GM12878 (cell line): ENCODE results near the gene CTNNB1. TPM values are rescaled to one million over a fixed set of nuclear protein-coding genes. Genes with fewer than 3 reads are reported as not detected.

Experiments
- ATAC-seq: fragments of 200-7000 bp; cut with Tn5 transposase; 3 replicates; pipeline ENCODE4 v1.9.1; 2020; ENCODE audit warnings: mild to moderate bottlenecking, moderate library complexity
- BruUV-seq: library from RNA; stranded (reverse); fragments of 400-500 nt; replicated peaks from 2 replicates; lab custom pipeline; 2021; lab: Mats Ljungman, UMichigan
- CTCF ChIA-PET: fragments of 300-600 bp; sonication (Branson Sonifier 250); formaldehyde crosslinking; extraction: SDS; loops from one replicate; lab custom pipeline; 2021; ENCODE audit warnings: inconsistent platforms; lab: Yijun Ruan, JAX
- POLR2A ChIA-PET: fragments of 350-600 bp; formaldehyde crosslinking; extraction: SDS; loops from one replicate; lab custom pipeline; 2021; ENCODE audit warnings: inconsistent platforms; lab: Charles Lee
- RAD21 ChIA-PET: fragments of 300-600 bp; sonication (Branson Sonifier 250); formaldehyde crosslinking; loops from one replicate; lab custom pipeline; 2023; ENCODE audit warnings: antibody characterized with exemption; ENCODE audit not compliant: unreplicated experiment; lab: Charles Lee
- SMC1A ChIA-PET: fragments of 300-600 bp; sonication (Branson Sonifier 250); formaldehyde crosslinking; loops from one replicate; lab custom pipeline; 2023; ENCODE audit not compliant: unreplicated experiment, uncharacterized antibody; lab: Charles Lee
- DNase-seq: peaks from one replicate; pipeline ENCODE4 v3.0.0-alpha.2; 2011; ENCODE audit warnings: low read depth, low spot score
- FAIRE-seq: peaks from 3 replicates; lab custom pipeline; 2011; peaks lifted over from hg19 to GRCh38; lab: Jason Lieb, UNC
- H2AFZ ChIP-seq: 2 replicates; pipeline ENCODE4 v1.6.0; 2011; ENCODE audit warnings: low read depth, low read length, control low read depth; ENCODE audit not compliant: control insufficient read depth
- H3K27ac ChIP-seq: 2 replicates; pipeline ENCODE4 v1.5.1; 2011; ENCODE audit warnings: control low read depth; ENCODE audit not compliant: control insufficient read depth, insufficient read depth
- H3K27me3 ChIP-seq, 2 experiments: replicated peaks in 1 of 2; 2 replicates each; pipeline versions ENCODE4 v1.6.0 to v1.6.1; 2011; ENCODE audit warnings: low read length in 1 of 2; ENCODE audit not compliant: control insufficient read depth in 2 of 2, insufficient read depth in 2 of 2
- H3K36me3 ChIP-seq, 2 experiments: 2 replicates each; pipeline ENCODE4 v1.5.1; 2011; ENCODE audit warnings: low read length in 1 of 2; ENCODE audit not compliant: control insufficient read depth in 2 of 2, insufficient read depth in 2 of 2
- H3K4me1 ChIP-seq: 2 replicates; pipeline ENCODE4 v1.6.1; 2011; ENCODE audit warnings: mild to moderate bottlenecking, low read length, moderate library complexity, mixed read lengths; ENCODE audit not compliant: control insufficient read depth, insufficient read depth
- H3K4me2 ChIP-seq: 2 replicates; pipeline ENCODE4 v1.6.0; 2011; ENCODE audit warnings: control low read depth; ENCODE audit not compliant: control insufficient read depth, insufficient read depth
- H3K4me3 ChIP-seq: fragments of 200-600 bp; sonication (generic); 2 replicates; pipeline ENCODE4 v1.5.1; 2016
- H3K79me2 ChIP-seq: 2 replicates; pipeline ENCODE4 v1.6.0; 2011; ENCODE audit warnings: low read length; ENCODE audit not compliant: control insufficient read depth, insufficient read depth
- H3K9ac ChIP-seq: 2 replicates; pipeline ENCODE4 v1.8.0; 2011; ENCODE audit warnings: low read length, control low read depth, mixed read lengths; ENCODE audit not compliant: control insufficient read depth, insufficient read depth
- H3K9me3 ChIP-seq: replicated peaks from 3 replicates; pipeline ENCODE4 v1.5.1; 2011; ENCODE audit warnings: mild to moderate bottlenecking, low read length; ENCODE audit not compliant: control insufficient read depth, insufficient read depth
- H4K20me1 ChIP-seq: 2 replicates; pipeline ENCODE4 v1.6.0; 2011; ENCODE audit not compliant: control insufficient read depth, insufficient read depth
- BMI1 ChIP-seq: fragments of 450-650 bp; IDR thresholded peaks from 2 replicates; pipeline ENCODE4 v1.6.1; 2016; ENCODE audit warnings: mild to moderate bottlenecking, moderate library complexity, borderline replicate concordance
- MXI1 ChIP-seq: fragments of 150-350 bp; IDR thresholded peaks from 2 replicates; pipeline ENCODE4 v1.6.1; 2011; ENCODE audit warnings: low read depth, mild to moderate bottlenecking, inconsistent platforms, low read length, improper control_type of control experiment
- NFIC ChIP-seq: IDR thresholded peaks from 2 replicates; pipeline ENCODE4 v1.6.1; 2012; ENCODE audit warnings: low read depth, mild to moderate bottlenecking, inconsistent platforms, low read length, moderate library complexity
- NR2C2 ChIP-seq: IDR thresholded peaks from 2 replicates; pipeline ENCODE4 v1.6.1; 2011; ENCODE audit warnings: borderline replicate concordance, low read depth; ENCODE audit not compliant: control insufficient read depth, insufficient read length
- NR2F1 ChIP-seq: fragments of 450-650 bp; conservative IDR thresholded peaks from 2 replicates; pipeline ENCODE4 v1.6.1; 2017; ENCODE audit warnings: mild to moderate bottlenecking
- NRF1 ChIP-seq: conservative IDR thresholded peaks from 2 replicates; pipeline ENCODE4 v1.6.1; 2011; ENCODE audit warnings: mild to moderate bottlenecking, low read depth, low read length, improper control_type of control experiment
- PAX8 ChIP-seq: fragments of 450-650 bp; IDR thresholded peaks from 2 replicates; pipeline ENCODE4 v1.6.1; 2017; ENCODE audit warnings: mild to moderate bottlenecking, moderate library complexity
- RAD51 ChIP-seq: fragments of 450-650 bp; IDR thresholded peaks from 2 replicates; pipeline ENCODE4 v1.6.1; 2016; ENCODE audit warnings: moderate library complexity, mild to moderate bottlenecking, inconsistent platforms
- WGBS: methylation state at CpG from one replicate; pipeline ENCODE4 v1.1.6; 2016; ENCODE audit warnings: low lambda C conversion rate; ENCODE audit not compliant: insufficient replicate concordance, insufficient coverage; ENCODE audit errors: missing lambda C conversion rate; 5-methylcytosine and 5-hydroxymethylcytosine counted together
- in situ Hi-C: fragments of 300-500 bp; cut with MboI; formaldehyde crosslinking; loops from 9 replicates; pipeline ENCODE4 v1.14.3; 2018; ENCODE audit warnings: mixed read lengths
- intact Hi-C: fragments of 100-400 bp; cut with micrococcal nuclease; formaldehyde crosslinking; loops from one replicate; pipeline ENCODE4 v1.14.2; 2022; ENCODE audit not compliant: unreplicated experiment
- polyA plus RNA-seq, 11 experiments: library from polyadenylated mRNA; depleted of rRNA in 4 of 11; unstranded in 6 of 11; stranded (reverse) in 5 of 11; fragments of >200 nt; fragmentation: Nextera tagmentation in 4 of 11; fragmentation: Illumina TruSeq in 1 of 11; extraction: Ambion mirVana in 4 of 11; extraction: Trizol in 1 of 11; gene quantifications; 1 replicate in 1 of 11; 2 replicates in 10 of 11; pipeline versions ENCODE4 v1.2.1 to v1.2.3, GENCODE V29; 2011 to 2016; ENCODE audit warnings: inconsistent platforms in 2 of 11, missing spikeins in 2 of 11, low read depth in 1 of 11
- total RNA-seq, 4 experiments: library from RNA; depleted of rRNA in 3 of 4; stranded (reverse); fragments of >200 nt in 3 of 4; fragmentation: Illumina TruSeq in 1 of 4; extraction: Trizol in 1 of 4; gene quantifications; 2 replicates each; pipeline versions ENCODE4 v1.2.1 to v1.2.3, GENCODE V29; 2013 to 2021
- TF ChIP-seq, protein P1 (sequence below): fragments of 450-650 bp; formaldehyde crosslinking; IDR thresholded peaks from 2 replicates; pipeline ENCODE4 v1.5.0; 2022; ENCODE audit warnings: mild to moderate bottlenecking, missing genetic modification characterization
- TF ChIP-seq, protein P2 (sequence below): IDR thresholded peaks from 2 replicates; pipeline ENCODE4 v1.6.1; 2011; ENCODE audit warnings: mild to moderate bottlenecking, low read depth, low read length, moderate library complexity; ENCODE audit not compliant: insufficient replicate concordance

The CTNNB1 gene
- total and polyA plus RNA-seq, 10 of the 15 experiments (the other 5 are each of a cell fraction or from before 2014, with no cell fraction given) = 30.4 to 217 (median 138) TPM

DNA sequence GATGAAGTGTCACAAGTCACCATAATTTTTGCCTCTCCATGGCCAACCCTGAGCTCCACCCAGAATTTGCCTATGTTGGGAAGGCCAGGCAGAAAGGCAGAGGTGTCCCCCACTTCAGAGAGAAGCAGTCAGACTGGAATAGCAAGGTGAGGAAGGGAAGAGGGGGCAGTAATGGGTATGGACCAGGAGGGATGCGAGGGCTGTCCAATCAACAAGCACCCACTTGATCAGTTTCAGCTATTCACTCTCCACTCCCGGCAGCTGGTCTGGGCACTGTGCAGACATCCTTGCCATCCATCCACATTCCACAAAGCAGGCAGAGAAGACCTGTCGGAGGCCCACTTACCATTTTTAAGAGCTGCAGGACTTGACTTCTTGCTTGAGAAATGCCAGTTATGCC is 43.5 kb upstream of the CTNNB1 start:
- BruUV-seq = no TSS peak
- SMC1A ChIA-PET = no interaction called here
- POLR2A ChIA-PET = no interaction called here

More for the DNA sequence above, 43.5 kb upstream of the CTNNB1 start:
- no peak for ATAC-seq
- WGBS = 33% methylated on average over 3 of the region's 3 CpGs
- Histone ChIP-seq H2AFZ (no peak overlapping the region), H3K9me3 (no peaks in the 10 kb centered on the region), H3K36me3 (no peaks in the 10 kb centered on the region), H3K4me1 (no peaks in the 10 kb centered on the region), H3K4me3 (no peak overlapping the region), H3K4me2 (no peak overlapping the region), H3K27ac (no peak overlapping the region), H3K27me3 (peaks cover 0 to 2% of the 10 kb centered on the region in 2 experiments; a peak in 2 of 4 replicates), H3K9ac (no peak overlapping the region), H3K79me2 (no peaks in the 10 kb centered on the region), H4K20me1 (no peaks in the 10 kb centered on the region)
- intact Hi-C loops (no loop called here), in situ Hi-C loops (no loop called here)
- FAIRE-seq = no peak
- ChIA-PET RAD21 (no interaction called here), CTCF (interaction anchor here (0.6 to 2.1 kb wide), 3 partner anchors 70 to 575 kb away, joined by 3 to 4 read pairs (median 3); no protein-coding TSS in a partner anchor)
- no peak for DNase-seq
- no peak for TF ChIP-seq MXI1
- TF ChIP-seq RAD51 = no peak
- no peak for TF ChIP-seq NRF1
- no peak for TF ChIP-seq BMI1
- TF ChIP-seq NR2C2 = no peak
- TF ChIP-seq, protein P1, sequence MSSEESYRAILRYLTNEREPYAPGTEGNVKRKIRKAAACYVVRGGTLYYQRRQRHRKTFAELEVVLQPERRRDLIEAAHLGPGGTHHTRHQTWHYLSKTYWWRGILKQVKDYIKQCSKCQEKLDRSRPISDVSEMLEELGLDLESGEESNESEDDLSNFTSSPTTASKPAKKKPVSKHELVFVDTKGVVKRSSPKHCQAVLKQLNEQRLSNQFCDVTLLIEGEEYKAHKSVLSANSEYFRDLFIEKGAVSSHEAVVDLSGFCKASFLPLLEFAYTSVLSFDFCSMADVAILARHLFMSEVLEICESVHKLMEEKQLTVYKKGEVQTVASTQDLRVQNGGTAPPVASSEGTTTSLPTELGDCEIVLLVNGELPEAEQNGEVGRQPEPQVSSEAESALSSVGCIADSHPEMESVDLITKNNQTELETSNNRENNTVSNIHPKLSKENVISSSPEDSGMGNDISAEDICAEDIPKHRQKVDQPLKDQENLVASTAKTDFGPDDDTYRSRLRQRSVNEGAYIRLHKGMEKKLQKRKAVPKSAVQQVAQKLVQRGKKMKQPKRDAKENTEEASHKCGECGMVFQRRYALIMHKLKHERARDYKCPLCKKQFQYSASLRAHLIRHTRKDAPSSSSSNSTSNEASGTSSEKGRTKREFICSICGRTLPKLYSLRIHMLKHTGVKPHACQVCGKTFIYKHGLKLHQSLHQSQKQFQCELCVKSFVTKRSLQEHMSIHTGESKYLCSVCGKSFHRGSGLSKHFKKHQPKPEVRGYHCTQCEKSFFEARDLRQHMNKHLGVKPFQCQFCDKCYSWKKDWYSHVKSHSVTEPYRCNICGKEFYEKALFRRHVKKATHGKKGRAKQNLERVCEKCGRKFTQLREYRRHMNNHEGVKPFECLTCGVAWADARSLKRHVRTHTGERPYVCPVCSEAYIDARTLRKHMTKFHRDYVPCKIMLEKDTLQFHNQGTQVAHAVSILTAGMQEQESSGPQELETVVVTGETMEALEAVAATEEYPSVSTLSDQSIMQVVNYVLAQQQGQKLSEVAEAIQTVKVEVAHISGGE = no peak
- no peak for TF ChIP-seq NR2F1
- TF ChIP-seq PAX8 = no peak
- TF ChIP-seq, protein P2, sequence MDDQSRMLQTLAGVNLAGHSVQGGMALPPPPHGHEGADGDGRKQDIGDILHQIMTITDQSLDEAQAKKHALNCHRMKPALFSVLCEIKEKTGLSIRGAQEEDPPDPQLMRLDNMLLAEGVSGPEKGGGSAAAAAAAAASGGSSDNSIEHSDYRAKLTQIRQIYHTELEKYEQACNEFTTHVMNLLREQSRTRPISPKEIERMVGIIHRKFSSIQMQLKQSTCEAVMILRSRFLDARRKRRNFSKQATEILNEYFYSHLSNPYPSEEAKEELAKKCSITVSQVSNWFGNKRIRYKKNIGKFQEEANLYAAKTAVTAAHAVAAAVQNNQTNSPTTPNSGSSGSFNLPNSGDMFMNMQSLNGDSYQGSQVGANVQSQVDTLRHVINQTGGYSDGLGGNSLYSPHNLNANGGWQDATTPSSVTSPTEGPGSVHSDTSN = no peak
- no peak for TF ChIP-seq NFIC
